GM23338 (cell line): ENCODE results near the gene PPP1CA. TPM values are rescaled to one million over a fixed set of nuclear protein-coding genes. Genes with fewer than 3 reads are reported as not detected.

Experiments used
- ATAC-seq: fragments of 200-7000 bp; cut with Tn5 transposase; 3 replicates; pipeline ENCODE4 v1.9.1; 2020
- DNase-seq: peaks from one replicate; pipeline ENCODE4 v3.0.0-alpha.2; 2015; ENCODE audit warnings: low spot score
- H2AFZ ChIP-seq: fragments of 200-600 bp; sonication (generic); 2 replicates; pipeline ENCODE4 v1.8.0; 2016; ENCODE audit warnings: antibody characterized with exemption, mild to moderate bottlenecking, moderate library complexity
- H3F3A ChIP-seq: fragments of 200-600 bp; sonication (generic); replicated peaks from 2 replicates; pipeline ENCODE4 v1.8.0; 2017; ENCODE audit warnings: antibody characterized with exemption, mixed run types, low read depth
- H3K27ac ChIP-seq: fragments of 200-600 bp; sonication (generic); 2 replicates; pipeline ENCODE4 v1.6.1; 2016; ENCODE audit warnings: low read depth
- H3K27me3 ChIP-seq: fragments of 200-600 bp; sonication (generic); 2 replicates; pipeline ENCODE4 v1.8.0; 2016; ENCODE audit warnings: mild to moderate bottlenecking, mixed run types, moderate library complexity; ENCODE audit not compliant: insufficient read depth
- H3K36me3 ChIP-seq: fragments of 200-600 bp; sonication (generic); 2 replicates; pipeline ENCODE4 v1.8.0; 2016; ENCODE audit warnings: mild to moderate bottlenecking; ENCODE audit not compliant: insufficient read depth
- H3K4me1 ChIP-seq: fragments of 200-600 bp; sonication (generic); 2 replicates; pipeline ENCODE4 v1.8.0; 2016; ENCODE audit warnings: mild to moderate bottlenecking, moderate library complexity; ENCODE audit not compliant: insufficient read depth
- H3K4me2 ChIP-seq: fragments of 200-600 bp; sonication (generic); 2 replicates; pipeline ENCODE4 v1.7.1; 2017; ENCODE audit warnings: mixed run types
- H3K4me3 ChIP-seq: fragments of 200-600 bp; sonication (generic); 2 replicates; pipeline ENCODE4 v1.6.1; 2016; ENCODE audit warnings: mixed run types
- H3K79me2 ChIP-seq: fragments of 200-600 bp; sonication (generic); replicated peaks from 2 replicates; pipeline ENCODE4 v1.8.0; 2017; ENCODE audit warnings: mild to moderate bottlenecking; ENCODE audit not compliant: insufficient read depth
- H3K9me2 ChIP-seq: fragments of 200-600 bp; sonication (generic); 2 replicates; pipeline ENCODE4 v1.8.0; 2017; ENCODE audit not compliant: insufficient read depth
- H4K20me1 ChIP-seq: fragments of 200-600 bp; sonication (generic); replicated peaks from 2 replicates; pipeline ENCODE4 v1.8.0; 2017; ENCODE audit warnings: mild to moderate bottlenecking; ENCODE audit not compliant: insufficient read depth
- H3K27ac Mint-ChIP-seq: 2 replicates; pipeline ENCODE4 v1.8.0; 2020; ENCODE audit warnings: inconsistent platforms, mild to moderate bottlenecking, moderate library complexity, mixed read lengths
- H3K27me3 Mint-ChIP-seq: 3 replicates; pipeline ENCODE4 v1.8.0; 2022; ENCODE audit warnings: low read depth, mild to moderate bottlenecking, moderate library complexity, mixed read lengths, inconsistent platforms; ENCODE audit not compliant: insufficient read depth, poor library complexity
- H3K36me3 Mint-ChIP-seq: 3 replicates; pipeline ENCODE4 v1.8.0; 2021; ENCODE audit warnings: low read depth, mild to moderate bottlenecking, inconsistent platforms, moderate library complexity, mixed read lengths
- H3K4me1 Mint-ChIP-seq: 3 replicates; pipeline ENCODE4 v1.8.0; 2020; ENCODE audit warnings: mild to moderate bottlenecking, inconsistent platforms, mixed read lengths
- H3K4me3 Mint-ChIP-seq: 3 replicates; pipeline ENCODE4 v1.8.0; 2021; ENCODE audit warnings: moderate library complexity, mild to moderate bottlenecking, inconsistent platforms, mixed read lengths
- H3K9me3 Mint-ChIP-seq: 3 replicates; pipeline ENCODE4 v1.8.0; 2020; ENCODE audit warnings: moderate library complexity, mild to moderate bottlenecking, inconsistent platforms, mixed read lengths
- CREB1 ChIP-seq: fragments of 250-450 bp; sonication (Bioruptor Pico); IDR thresholded peaks from 2 replicates; pipeline ENCODE4 v1.5.0; 2020; ENCODE audit warnings: low read depth, mild to moderate bottlenecking, moderate library complexity
- ETS1 ChIP-seq: IDR thresholded peaks from 2 replicates; pipeline ENCODE4 v1.6.1; 2016; ENCODE audit warnings: antibody characterized with exemption
- EZH2 ChIP-seq: fragments of 200-600 bp; sonication (generic); IDR thresholded peaks from one replicate; pipeline ENCODE4 v1.8.0; 2017; ENCODE audit warnings: antibody characterized with exemption, mild to moderate bottlenecking, low read depth; ENCODE audit not compliant: unreplicated experiment
- EZH2phosphoT487 ChIP-seq: fragments of 200-600 bp; sonication (generic); IDR thresholded peaks from one replicate; pipeline ENCODE4 v1.8.1; 2018; ENCODE audit warnings: antibody characterized with exemption; ENCODE audit not compliant: unreplicated experiment
- JUNB ChIP-seq: IDR thresholded peaks from one replicate; pipeline ENCODE4 v1.6.1; 2016; ENCODE audit warnings: antibody characterized with exemption; ENCODE audit not compliant: unreplicated experiment
- POLR2AphosphoS5 ChIP-seq: IDR thresholded peaks from 2 replicates; pipeline ENCODE4 v1.6.1; 2016; ENCODE audit warnings: antibody characterized with exemption, low read depth
- STAT1 ChIP-seq: IDR thresholded peaks from one replicate; pipeline ENCODE4 v1.6.1; 2016; ENCODE audit warnings: antibody characterized with exemption; ENCODE audit not compliant: unreplicated experiment
- ZNF462 ChIP-seq: fragments of 250-450 bp; sonication (Bioruptor Pico); IDR thresholded peaks from 2 replicates; pipeline ENCODE4 v1.5.0; 2020; ENCODE audit warnings: mild to moderate bottlenecking, moderate library complexity
- long read RNA-seq: library from polyadenylated mRNA; unstranded; transcript quantifications from one replicate; pipeline ENCODE4 v2.0.0, GENCODE V29; 2020; ENCODE audit not compliant: unreplicated experiment
- polyA plus RNA-seq: library from polyadenylated mRNA; unstranded; fragments of >200 nt; fragmentation: Nextera tagmentation; extraction: Ambion mirVana; gene quantifications from 2 replicates; pipeline ENCODE4 v1.2.1, GENCODE V29; 2016
- total RNA-seq: library from RNA; depleted of rRNA; stranded (reverse); fragments of >200 nt; shearing (Covaris generic); gene quantifications from 2 replicates; pipeline ENCODE4 v1.2.3, GENCODE V29; 2014; rRNA removed
- TF ChIP-seq, protein P1 (sequence below), 2 experiments: fragments of 200-600 bp in 1 of 2; sonication (generic) in 1 of 2; conservative IDR thresholded peaks; 2 replicates each; pipeline versions ENCODE4 v1.5.1 to v1.6.1; 2016 to 2017; ENCODE audit warnings: antibody characterized with exemption in 2 of 2, low read depth in 2 of 2, mild to moderate bottlenecking in 2 of 2, moderate library complexity in 1 of 2

Gene PPP1CA
- total RNA-seq (227 and 237 TPM in 2 replicates), polyA plus RNA-seq (217 TPM in 2 replicates)
- long read RNA-seq, transcript PPP1CA-202 (6 exons, 1,054 nt) = minor isoform, 10 of 435 reads
- long read RNA-seq, transcript PPP1CA-201 (7 exons, 1,389 nt) = minor isoform, 6 of 435 reads
- long read RNA-seq, transcript PPP1CA-204 (6 exons, 1,677 nt) = minor isoform, 5 of 435 reads
- long read RNA-seq, transcript PPP1CA-203 (7 exons, 1,476 nt) = major isoform, 401 of 435 reads
- long read RNA-seq, partial matches to known transcripts = 1 of 435 reads
- long read RNA-seq, other reads (novel, unspliced or antisense) = 12 of 435 reads

- Histone ChIP-seq H3K27me3 (no peaks in the 10 kb centered on the region), H3F3A (0 out of 2 replicates have a peak, but pooled peaks cover 4% of the 10 kb centered on the region), H3K4me2 (peak within 1 kb of the TSS; percentile 91), H3K9me2 (no peaks in the 10 kb centered on the region), H2AFZ (peak within 1 kb of the TSS; percentile 82), H3K4me3 (peak within 1 kb of the TSS; percentile 88), H3K79me2 (peaks cover 16% of the 10 kb centered on the region), H3K27ac (peak within 1 kb of the TSS; percentile 91), H3K36me3 (no peaks in the 10 kb centered on the region), H3K4me1 (peaks cover 18% of the 10 kb centered on the region), H4K20me1 (peaks cover 8% of the 10 kb centered on the region; the same call in 1 of the 2 replicates)
- peak within 1 kb of the TSS; percentile 76 for H3K4me3 Mint-ChIP-seq
- 0 out of 2 replicates have a peak within 1 kb of the TSS, but pooled peaks have one; percentile 45 for H3K27ac Mint-ChIP-seq
- H3K36me3 Mint-ChIP-seq = peaks cover 33% of the 10 kb centered on the region
- TF ChIP-seq POLR2AphosphoS5 = peak; percentile 81
- TF ChIP-seq EZH2phosphoT487 = no peak
- TF ChIP-seq, protein P1, sequence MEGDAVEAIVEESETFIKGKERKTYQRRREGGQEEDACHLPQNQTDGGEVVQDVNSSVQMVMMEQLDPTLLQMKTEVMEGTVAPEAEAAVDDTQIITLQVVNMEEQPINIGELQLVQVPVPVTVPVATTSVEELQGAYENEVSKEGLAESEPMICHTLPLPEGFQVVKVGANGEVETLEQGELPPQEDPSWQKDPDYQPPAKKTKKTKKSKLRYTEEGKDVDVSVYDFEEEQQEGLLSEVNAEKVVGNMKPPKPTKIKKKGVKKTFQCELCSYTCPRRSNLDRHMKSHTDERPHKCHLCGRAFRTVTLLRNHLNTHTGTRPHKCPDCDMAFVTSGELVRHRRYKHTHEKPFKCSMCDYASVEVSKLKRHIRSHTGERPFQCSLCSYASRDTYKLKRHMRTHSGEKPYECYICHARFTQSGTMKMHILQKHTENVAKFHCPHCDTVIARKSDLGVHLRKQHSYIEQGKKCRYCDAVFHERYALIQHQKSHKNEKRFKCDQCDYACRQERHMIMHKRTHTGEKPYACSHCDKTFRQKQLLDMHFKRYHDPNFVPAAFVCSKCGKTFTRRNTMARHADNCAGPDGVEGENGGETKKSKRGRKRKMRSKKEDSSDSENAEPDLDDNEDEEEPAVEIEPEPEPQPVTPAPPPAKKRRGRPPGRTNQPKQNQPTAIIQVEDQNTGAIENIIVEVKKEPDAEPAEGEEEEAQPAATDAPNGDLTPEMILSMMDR (conservative IDR thresholded peaks at IDR 0.05; ENCODE audit: low read depth in 2 of 2) = peak in 1 of 2 experiments; percentile 43; a peak in 2 of 4 replicates
- no peak for TF ChIP-seq JUNB
- no peak for TF ChIP-seq CREB1 (CRISPR knock-in tag)
- TF ChIP-seq ETS1 = no peak
- TF ChIP-seq EZH2 = no peak
- peak; percentile 92 for DNase-seq
- no peaks in the 10 kb centered on the region for H3K9me3 Mint-ChIP-seq
- peak; percentile 84 for ATAC-seq
- peaks cover 25% of the 10 kb centered on the region for H3K4me1 Mint-ChIP-seq
- H3K27me3 Mint-ChIP-seq = peaks cover 12% of the 10 kb centered on the region
Observed at GRCh38 chr11:67401495-67402191, at the start of gene PPP1CA. PPP1CA (minus strand) TSS chr11:67401858; CDS start chr11:67401782, 76 bp downstream.

DNA sequence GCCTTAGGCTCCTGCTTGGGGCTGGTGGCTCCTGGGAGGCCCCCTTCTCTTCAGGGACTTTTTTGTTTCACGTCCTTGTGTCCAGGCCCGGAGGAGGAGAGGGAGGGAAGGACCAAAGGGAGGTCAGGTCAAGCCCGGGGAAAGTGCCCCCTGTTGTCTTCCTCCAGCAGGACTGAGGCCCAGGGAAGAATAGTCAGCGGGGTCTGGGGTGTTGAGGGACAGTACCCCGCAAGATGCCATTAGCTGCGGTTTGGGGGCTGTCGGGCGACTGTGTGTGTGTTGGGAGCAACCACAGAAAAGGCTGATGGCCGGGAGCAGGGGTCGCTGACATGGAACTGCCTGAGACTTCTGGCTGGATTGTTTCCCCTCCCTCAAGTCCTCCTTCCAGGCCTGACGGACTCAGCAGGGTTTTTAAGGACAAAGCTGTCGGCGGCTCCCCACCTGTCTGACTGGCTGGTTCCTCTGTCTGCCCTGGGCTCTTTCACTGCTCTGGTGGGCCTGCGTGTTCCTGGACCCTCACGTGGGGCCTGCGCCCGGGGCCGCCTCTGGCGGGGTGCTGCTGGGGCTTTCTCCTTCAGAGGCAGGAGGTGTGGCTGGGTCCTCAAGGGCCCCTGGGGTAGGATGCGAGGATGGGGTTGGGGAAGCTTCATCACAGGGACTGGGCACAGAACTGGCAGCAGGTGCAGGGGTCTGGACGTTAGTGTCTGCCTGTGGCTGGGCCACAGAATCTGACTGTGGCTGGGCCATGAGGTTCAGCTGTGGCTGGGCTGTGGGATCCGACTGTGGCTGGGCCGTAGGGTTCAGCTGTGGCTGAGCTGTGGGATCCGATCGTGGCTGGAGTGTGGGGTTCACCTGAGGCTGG lies 49.4 kb upstream of the PPP1CA start:
- Mint-ChIP-seq H3K9me3 (no peaks in the 10 kb centered on the region), H3K27me3 (peaks cover 16% of the 10 kb centered on the region), H3K4me1 (no peaks in the 10 kb centered on the region), H3K27ac (no peak overlapping the region), H3K4me3 (no peak overlapping the region), H3K36me3 (no peaks in the 10 kb centered on the region)
- H3K9me2 ChIP-seq = no peaks in the 10 kb centered on the region
- no peaks in the 10 kb centered on the region for H3K27me3 ChIP-seq
- no peak overlapping the region for H3K27ac ChIP-seq
- H3K4me1 ChIP-seq = no peaks in the 10 kb centered on the region
- H3K79me2 ChIP-seq = no peaks in the 10 kb centered on the region
- no peaks in the 10 kb centered on the region for H3K36me3 ChIP-seq
- no peak overlapping the region for H3K4me3 ChIP-seq
- DNase-seq (no peak), ATAC-seq (no peak)
- H3K4me2 ChIP-seq = no peak overlapping the region
- H2AFZ ChIP-seq = no peak overlapping the region
- H3F3A ChIP-seq = no peaks in the 10 kb centered on the region
- H4K20me1 ChIP-seq = no peaks in the 10 kb centered on the region
- TF ChIP-seq ZNF462 = no peak
- TF ChIP-seq EZH2phosphoT487 = no peak
- TF ChIP-seq STAT1 = no peak
